H1 (cell line): ENCODE measurements around the gene LMO4.

Experiments used
- BACH1 ChIP-seq: IDR thresholded peaks from 2 replicates; pipeline ENCODE4 v1.6.1; 2012; ENCODE audit warnings: low read length, improper control_type of control experiment
- CHD1 ChIP-seq: IDR thresholded peaks from 2 replicates; pipeline ENCODE4 v1.6.1; 2012; ENCODE audit warnings: low read depth, low read length, improper control_type of control experiment
- CTCF ChIP-seq, 3 experiments: IDR thresholded peaks; 1 replicate in 2 of 3; 2 replicates in 1 of 3; pipeline versions ENCODE4 v1.5.1 to v1.6.1; 2011; ENCODE audit warnings: low read length in 3 of 3, mild to moderate bottlenecking in 3 of 3, inconsistent platforms in 2 of 3, low read depth in 1 of 3, moderate library complexity in 1 of 3; ENCODE audit not compliant: insufficient read depth in 1 of 3; ENCODE audit errors: control extremely low read depth in 1 of 3
- EGR1 ChIP-seq: IDR thresholded peaks from 2 replicates; pipeline ENCODE4 v1.6.1; 2011; ENCODE audit warnings: low read depth, low read length, borderline replicate concordance
- MAFK ChIP-seq: IDR thresholded peaks from 2 replicates; pipeline ENCODE4 v1.6.1; 2012; ENCODE audit warnings: low read depth, mild to moderate bottlenecking, improper control_type of control experiment, low read length
- MAX ChIP-seq: IDR thresholded peaks from 2 replicates; pipeline ENCODE4 v1.6.1; 2012; ENCODE audit warnings: inconsistent platforms
- RBBP5 ChIP-seq: IDR thresholded peaks from 2 replicates; pipeline ENCODE4 v1.7.1; 2012; ENCODE audit warnings: low read depth, mild to moderate bottlenecking, inconsistent platforms, low read length, moderate library complexity, borderline replicate concordance
- SAP30 ChIP-seq: fragments of 300-600 bp; sonication (generic); IDR thresholded peaks from 2 replicates; pipeline ENCODE4 v1.7.1; 2012; ENCODE audit warnings: low read length, moderate library complexity, mild to moderate bottlenecking, inconsistent platforms; ENCODE audit not compliant: insufficient read depth, insufficient replicate concordance
- SP1 ChIP-seq: IDR thresholded peaks from 2 replicates; pipeline ENCODE4 v1.6.1; 2011; ENCODE audit warnings: low read depth, low read length
- TBP ChIP-seq: IDR thresholded peaks from 2 replicates; pipeline ENCODE4 v1.6.1; 2011; ENCODE audit warnings: low read depth, low read length, improper control_type of control experiment
- TCF12 ChIP-seq: IDR thresholded peaks from 2 replicates; pipeline ENCODE4 v1.6.1; 2011; ENCODE audit warnings: low read depth, mild to moderate bottlenecking, low read length
- YY1 ChIP-seq: IDR thresholded peaks from 2 replicates; pipeline ENCODE4 v1.6.1; 2011; ENCODE audit warnings: low read depth, mild to moderate bottlenecking, low read length

- TF ChIP-seq SP1 (no peak), CHD1 (no peak), EGR1 (no peak), CTCF (IDR thresholded peaks at IDR 0.05; ENCODE audit: control extremely low read depth in 1 of 3, insufficient read depth in 1 of 3, low read depth in 1 of 3, low read length in 3 of 3) (no peak), BACH1 (no peak), TCF12 (no peak), YY1 (no peak), RBBP5 (no peak), MAFK (no peak), TBP (no peak), MAX (no peak), SAP30 (no peak)
These were observed 5.1 kb downstream of the LMO4 start for GRCh38 chr1:87333692-87334347.
